ENCODE data around the gene CTLA4.

CTLA4 gene

DNA sequence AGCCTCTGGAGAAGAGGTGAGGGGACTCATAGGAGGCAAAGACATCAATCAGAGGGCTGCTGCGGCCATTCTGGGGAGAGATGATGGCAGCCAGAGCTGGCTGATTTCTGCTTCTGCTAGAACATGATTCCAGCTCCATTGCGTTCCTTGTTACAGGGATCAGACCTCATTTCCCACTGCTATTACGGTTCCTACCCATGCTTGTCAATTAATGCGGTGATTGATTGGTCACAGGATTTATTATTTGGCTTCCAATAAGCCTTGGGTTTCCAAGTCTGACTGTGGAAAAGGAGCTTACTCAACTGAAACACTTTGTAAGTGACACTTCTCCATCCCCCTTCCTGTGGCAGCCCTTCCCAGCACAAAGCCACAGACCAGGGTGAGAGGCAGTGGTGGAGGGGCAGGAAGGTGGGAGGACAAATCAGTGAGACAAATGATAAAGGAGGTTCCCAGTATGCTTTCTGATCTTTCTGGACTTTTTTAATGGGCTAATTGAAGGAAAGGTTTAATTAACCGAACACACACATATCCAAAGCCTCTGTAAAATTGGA, 26.8 kb upstream of the CTLA4 start:
- TF ChIP-seq, protein P1, sequence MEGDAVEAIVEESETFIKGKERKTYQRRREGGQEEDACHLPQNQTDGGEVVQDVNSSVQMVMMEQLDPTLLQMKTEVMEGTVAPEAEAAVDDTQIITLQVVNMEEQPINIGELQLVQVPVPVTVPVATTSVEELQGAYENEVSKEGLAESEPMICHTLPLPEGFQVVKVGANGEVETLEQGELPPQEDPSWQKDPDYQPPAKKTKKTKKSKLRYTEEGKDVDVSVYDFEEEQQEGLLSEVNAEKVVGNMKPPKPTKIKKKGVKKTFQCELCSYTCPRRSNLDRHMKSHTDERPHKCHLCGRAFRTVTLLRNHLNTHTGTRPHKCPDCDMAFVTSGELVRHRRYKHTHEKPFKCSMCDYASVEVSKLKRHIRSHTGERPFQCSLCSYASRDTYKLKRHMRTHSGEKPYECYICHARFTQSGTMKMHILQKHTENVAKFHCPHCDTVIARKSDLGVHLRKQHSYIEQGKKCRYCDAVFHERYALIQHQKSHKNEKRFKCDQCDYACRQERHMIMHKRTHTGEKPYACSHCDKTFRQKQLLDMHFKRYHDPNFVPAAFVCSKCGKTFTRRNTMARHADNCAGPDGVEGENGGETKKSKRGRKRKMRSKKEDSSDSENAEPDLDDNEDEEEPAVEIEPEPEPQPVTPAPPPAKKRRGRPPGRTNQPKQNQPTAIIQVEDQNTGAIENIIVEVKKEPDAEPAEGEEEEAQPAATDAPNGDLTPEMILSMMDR (IDR thresholded peaks at IDR 0.05; ENCODE audit: insufficient read depth, low read length, missing control alignments) = no peak
- ChIA-PET POLR2A (no interaction called here), CTCF (no interaction called here)
- H3K4me3 ChIP-seq (ENCODE audit: low read depth, low read length) = no peak overlapping the region
- DNase-seq (ENCODE audit: low read depth, low spot score) = no peak

GRCh38 chr2:203841654-203842053, 25.9 kb upstream of the CTLA4 start:
- no peak overlapping the region for H3K4me3 ChIP-seq (ENCODE audit: low read depth, low read length)
- POLR2A ChIA-PET = no interaction called here
- TF ChIP-seq, protein P1 (IDR thresholded peaks at IDR 0.05; ENCODE audit: insufficient read depth, low read length, missing control alignments) = no peak
- DNase-seq (ENCODE audit: low read depth, low spot score) = no peak
- CTCF ChIA-PET = no interaction called here

GRCh38 chr2:203842373-203842772, 25.2 kb upstream of the CTLA4 start:
- DNase-seq (ENCODE audit: low read depth, low spot score) = no peak
- TF ChIP-seq, protein P1 (IDR thresholded peaks at IDR 0.05; ENCODE audit: insufficient read depth, low read length, missing control alignments) = no peak
- ChIA-PET POLR2A (no interaction called here), CTCF (no interaction called here)
- no peak overlapping the region for H3K4me3 ChIP-seq (ENCODE audit: low read depth, low read length)

DNA sequence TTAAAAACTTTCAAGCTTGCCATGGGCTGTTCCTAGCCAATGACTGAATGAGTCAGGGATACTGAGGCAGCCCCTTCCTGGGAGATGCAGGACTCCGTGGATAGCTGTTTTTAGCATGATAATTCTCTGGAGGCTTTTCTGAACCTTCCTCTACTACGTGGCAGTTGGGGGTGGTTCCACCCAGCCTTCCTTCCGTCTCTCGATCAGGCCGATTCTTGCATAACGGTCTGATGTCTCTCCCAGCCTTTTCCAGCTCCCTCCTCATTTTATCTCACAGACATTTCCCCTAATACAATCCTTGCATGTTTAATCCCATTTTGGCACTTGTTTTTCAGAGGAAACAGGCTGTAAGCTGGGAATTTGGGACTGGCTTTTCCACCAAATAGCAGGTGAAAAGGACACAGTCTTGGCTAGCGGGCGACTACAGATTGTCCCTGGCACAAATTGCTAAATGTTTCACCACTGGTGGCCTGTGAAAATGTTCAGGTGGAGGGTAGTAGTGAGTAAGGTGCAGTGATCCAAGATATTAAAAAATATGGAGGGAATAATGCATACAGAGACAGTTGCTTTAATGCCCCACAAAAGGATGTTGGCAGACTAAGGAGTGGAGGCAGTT, 21.0 kb upstream of the CTLA4 start:
- TF ChIP-seq, protein P1 (IDR thresholded peaks at IDR 0.05; ENCODE audit: insufficient read depth, low read length, missing control alignments) = no peak
- POLR2A ChIA-PET = no interaction called here
- CTCF ChIA-PET = no interaction called here
- DNase-seq (ENCODE audit: low read depth, low spot score) = no peak
- no peak overlapping the region for H3K4me3 ChIP-seq (ENCODE audit: low read depth, low read length)

DNA sequence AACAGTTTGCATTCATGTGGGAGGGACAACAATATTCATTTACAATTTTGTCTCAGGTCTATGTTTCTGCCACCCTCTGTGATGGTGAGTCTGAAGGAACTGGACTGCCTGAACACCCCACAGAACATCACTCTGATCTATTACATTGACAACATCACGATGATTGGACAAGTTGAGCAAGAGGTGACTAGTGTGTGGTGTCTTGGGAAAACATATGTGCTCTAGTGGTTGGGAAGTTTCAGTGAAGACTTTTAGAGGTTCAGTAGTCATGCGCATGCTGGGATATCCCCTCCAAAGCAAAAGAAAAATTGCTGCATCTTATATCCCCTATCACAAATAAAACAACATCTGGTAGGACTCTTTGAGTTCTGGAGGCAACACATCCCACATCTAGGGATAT, 18.6 kb upstream of the CTLA4 start:
- TF ChIP-seq, protein P1 (IDR thresholded peaks at IDR 0.05; ENCODE audit: insufficient read depth, low read length, missing control alignments) = no peak
- DNase-seq (ENCODE audit: low read depth, low spot score) = no peak
- H3K4me3 ChIP-seq (ENCODE audit: low read depth, low read length) = no peak overlapping the region
- CTCF ChIA-PET = no interaction called here
- POLR2A ChIA-PET = no interaction called here

- H3K4me3 ChIP-seq (ENCODE audit: low read depth, low read length) = no peak overlapping the region
- TF ChIP-seq, protein P1 (IDR thresholded peaks at IDR 0.05; ENCODE audit: insufficient read depth, low read length, missing control alignments) = no peak
- POLR2A ChIA-PET = no interaction called here
- CTCF ChIA-PET = no interaction called here
- DNase-seq (ENCODE audit: low read depth, low spot score) = no peak
These were observed 14.8 kb upstream of the CTLA4 start for GRCh38 chr2:203852760-203853159.

Measured in AG04449 (cell line).